NOMO-1 (cell line): ENCODE data around the gene PIK3IP1.
A peak's percentile ranks its signal among the peaks of the same experiment; 100 is the strongest.

Experiments
- DNase-seq, 2 experiments: peaks; one replicate each; lab custom pipeline; 2025; ENCODE audit not compliant: unreplicated experiment in 2 of 2; lab: John Stamatoyannopoulos, UW

PIK3IP1 gene

DNA sequence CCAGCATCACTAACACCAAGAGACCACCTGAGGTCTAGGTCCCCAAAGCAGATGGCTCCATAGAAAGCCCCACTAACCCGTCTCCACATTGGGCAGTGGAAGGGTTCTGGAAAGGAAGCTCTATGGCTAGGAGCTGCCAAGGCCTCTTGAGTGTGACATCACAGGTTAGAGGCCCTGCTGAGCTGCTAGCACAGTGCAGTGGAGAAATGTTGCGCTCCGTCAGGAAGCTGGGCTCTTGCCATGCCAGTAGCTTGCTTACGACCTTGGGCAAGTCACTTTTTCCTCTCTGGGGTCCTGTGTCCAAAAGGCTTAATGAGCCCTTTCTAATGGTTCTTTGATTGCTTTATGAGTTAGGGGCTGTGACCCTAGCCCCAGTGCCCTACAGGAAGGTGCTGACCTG lies 10.6 kb downstream of the PIK3IP1 start:
- DNase-seq = no peak

DNA sequence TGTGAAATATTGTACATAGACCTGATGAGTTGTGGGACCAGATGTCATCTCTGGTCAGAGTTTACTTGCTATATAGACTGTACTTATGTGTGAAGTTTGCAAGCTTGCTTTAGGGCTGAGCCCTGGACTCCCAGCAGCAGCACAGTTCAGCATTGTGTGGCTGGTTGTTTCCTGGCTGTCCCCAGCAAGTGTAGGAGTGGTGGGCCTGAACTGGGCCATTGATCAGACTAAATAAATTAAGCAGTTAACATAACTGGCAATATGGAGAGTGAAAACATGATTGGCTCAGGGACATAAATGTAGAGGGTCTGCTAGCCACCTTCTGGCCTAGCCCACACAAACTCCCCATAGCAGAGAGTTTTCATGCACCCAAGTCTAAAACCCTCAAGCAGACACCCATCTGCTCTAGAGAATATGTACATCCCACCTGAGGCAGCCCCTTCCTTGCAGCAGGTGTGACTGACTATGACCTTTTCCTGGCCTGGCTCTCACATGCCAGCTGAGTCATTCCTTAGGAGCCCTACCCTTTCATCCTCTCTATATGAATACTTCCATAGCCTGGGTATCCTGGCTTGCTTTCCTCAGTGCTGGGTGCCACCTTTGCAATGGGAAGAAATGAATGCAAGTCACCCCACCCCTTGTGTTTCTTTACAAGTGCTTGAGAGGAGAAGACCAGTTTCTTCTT lies 12.3 kb downstream of the PIK3IP1 start:
- DNase-seq = no peak

DNA sequence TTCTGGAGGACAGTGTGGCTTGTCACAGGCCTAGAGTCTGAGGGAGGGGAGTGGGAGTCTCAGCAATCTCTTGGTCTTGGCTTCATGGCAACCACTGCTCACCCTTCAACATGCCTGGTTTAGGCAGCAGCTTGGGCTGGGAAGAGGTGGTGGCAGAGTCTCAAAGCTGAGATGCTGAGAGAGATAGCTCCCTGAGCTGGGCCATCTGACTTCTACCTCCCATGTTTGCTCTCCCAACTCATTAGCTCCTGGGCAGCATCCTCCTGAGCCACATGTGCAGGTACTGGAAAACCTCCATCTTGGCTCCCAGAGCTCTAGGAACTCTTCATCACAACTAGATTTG lies 13.0 kb downstream of the PIK3IP1 start:
- DNase-seq = no peak

DNA sequence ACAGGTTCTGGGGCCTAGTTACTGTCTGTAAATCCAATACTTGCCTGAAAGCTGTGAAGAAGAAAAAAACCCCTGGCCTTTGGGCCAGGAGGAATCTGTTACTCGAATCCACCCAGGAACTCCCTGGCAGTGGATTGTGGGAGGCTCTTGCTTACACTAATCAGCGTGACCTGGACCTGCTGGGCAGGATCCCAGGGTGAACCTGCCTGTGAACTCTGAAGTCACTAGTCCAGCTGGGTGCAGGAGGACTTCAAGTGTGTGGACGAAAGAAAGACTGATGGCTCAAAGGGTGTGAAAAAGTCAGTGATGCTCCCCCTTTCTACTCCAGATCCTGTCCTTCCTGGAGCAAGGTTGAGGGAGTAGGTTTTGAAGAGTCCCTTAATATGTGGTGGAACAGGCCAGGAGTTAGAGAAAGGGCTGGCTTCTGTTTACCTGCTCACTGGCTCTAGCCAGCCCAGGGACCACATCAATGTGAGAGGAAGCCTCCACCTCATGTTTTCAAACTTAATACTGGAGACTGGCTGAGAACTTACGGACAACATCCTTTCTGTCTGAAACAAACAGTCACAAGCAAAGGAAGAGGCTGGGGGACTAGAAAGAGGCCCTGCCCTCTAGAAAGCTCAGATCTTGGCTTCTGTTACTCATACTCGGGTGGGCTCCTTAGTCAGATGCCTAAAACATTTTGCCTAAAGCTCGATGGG lies 13.5 kb downstream of the PIK3IP1 start:
- no peak for DNase-seq

DNA sequence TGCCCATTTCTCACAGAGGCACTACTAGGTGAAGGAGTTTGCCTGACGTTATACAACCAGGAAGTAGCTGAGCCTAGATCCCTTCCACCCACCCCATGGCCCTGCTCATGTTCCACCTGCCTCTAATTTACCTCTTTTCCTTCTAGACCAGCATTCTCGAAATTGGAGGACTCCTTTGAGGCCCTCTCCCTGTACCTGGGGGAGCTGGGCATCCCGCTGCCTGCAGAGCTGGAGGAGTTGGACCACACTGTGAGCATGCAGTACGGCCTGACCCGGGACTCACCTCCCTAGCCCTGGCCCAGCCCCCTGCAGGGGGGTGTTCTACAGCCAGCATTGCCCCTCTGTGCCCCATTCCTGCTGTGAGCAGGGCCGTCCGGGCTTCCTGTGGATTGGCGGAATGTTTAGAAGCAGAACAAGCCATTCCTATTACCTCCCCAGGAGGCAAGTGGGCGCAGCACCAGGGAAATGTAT lies 14.1 kb downstream of the PIK3IP1 start:
- DNase-seq = no peak

DNA sequence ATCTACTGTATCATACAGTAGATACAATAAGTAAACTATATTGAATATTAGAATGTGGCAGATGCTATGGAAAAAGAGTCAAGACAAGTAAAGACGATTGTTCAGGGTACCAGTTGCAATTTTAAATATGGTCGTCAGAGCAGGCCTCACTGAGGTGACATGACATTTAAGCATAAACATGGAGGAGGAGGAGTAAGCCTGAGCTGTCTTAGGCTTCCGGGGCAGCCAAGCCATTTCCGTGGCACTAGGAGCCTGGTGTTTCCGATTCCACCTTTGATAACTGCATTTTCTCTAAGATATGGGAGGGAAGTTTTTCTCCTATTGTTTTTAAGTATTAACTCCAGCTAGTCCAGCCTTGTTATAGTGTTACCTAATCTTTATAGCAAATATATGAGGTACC lies 14.5 kb downstream of the PIK3IP1 start:
- DNase-seq = no peak

DNA sequence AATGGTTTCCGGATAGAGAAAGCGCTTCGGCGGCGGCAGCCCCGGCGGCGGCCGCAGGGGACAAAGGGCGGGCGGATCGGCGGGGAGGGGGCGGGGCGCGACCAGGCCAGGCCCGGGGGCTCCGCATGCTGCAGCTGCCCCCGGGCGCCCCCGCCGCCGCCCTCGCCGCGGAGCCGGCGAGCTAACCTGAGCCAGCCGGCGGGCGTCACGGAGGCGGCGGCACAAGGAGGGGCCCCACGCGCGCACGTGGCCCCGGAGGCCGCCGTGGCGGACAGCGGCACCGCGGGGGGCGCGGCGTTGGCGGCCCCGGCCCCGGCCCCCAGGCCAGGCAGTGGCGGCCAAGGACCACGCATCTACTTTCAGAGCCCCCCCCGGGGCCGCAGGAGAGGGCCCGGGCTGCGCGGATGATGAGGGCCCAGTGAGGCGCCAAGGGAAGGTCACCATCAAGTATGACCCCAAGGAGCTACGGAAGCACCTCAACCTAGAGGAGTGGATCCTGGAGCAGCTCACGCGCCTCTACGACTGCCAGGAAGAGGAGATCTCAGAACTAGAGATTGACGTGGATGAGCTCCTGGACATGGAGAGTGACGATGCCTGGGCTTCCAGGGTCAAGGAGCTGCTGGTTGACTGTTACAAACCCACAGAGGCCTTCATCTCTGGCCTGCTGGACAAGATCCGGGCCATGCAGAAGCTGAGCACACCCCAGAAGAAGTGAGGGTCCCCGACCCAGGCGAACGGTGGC lies 15.7 kb downstream of the PIK3IP1 start:
- DNase-seq = no peak

DNA sequence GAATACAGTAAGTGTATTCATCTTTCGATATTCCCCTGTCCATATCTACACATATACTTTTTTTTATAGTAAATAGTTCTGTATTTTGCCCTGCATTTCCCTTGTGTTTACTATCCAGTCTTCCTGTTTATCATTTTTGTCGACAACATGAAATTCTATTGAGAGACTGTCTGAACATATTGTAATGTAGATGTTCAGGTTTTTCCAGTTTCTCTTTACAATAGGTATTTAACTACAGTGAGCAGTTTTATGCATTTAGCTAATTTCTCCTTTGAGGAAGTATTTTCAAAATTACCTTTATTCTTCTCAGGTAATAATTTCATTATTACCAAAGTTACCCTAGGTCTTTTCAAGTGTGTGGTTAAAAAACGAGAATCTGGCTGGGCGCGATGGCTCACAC lies 16.7 kb downstream of the PIK3IP1 start:
- no peak for DNase-seq

DNA sequence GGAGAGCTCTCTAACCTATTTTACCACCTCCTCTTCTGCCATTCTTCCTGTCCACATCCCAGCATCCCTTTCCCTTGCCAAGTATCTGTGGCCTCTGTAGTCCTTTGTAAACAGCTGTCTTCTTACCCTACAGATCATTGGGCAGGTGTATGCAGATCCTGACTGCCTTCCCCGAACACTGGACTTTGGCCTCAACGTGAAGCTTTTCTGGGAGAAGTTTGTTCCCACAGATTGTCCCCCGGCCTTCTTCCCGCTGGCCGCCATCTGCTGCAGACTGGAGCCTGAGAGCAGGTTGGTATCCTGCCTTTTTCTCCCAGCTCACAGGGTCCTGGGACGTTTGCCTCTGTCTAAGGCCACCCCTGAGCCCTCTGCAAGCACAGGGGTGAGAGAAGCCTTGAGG lies 17.3 kb downstream of the PIK3IP1 start:
- no peak for DNase-seq

DNA sequence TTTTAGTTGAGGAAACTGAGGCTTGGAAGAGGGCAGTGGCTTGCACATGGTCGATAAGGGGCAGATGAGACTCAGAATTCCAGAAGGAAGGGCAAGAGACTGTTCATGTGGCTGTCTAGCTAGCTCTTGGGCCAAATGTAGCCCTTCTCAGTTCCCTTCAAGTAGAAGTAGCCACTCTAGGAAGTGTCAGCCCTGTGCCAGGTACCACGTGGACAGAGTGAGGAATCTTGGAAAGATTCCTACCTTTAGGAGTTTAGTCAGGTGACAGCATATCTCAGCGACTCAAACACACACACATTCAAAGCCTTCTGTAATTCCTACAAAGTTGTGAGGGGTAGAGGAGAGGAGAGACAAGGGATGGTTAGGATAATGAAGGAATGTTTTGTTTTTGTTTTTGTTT lies 18.3 kb downstream of the PIK3IP1 start:
- DNase-seq = no peak

DNA sequence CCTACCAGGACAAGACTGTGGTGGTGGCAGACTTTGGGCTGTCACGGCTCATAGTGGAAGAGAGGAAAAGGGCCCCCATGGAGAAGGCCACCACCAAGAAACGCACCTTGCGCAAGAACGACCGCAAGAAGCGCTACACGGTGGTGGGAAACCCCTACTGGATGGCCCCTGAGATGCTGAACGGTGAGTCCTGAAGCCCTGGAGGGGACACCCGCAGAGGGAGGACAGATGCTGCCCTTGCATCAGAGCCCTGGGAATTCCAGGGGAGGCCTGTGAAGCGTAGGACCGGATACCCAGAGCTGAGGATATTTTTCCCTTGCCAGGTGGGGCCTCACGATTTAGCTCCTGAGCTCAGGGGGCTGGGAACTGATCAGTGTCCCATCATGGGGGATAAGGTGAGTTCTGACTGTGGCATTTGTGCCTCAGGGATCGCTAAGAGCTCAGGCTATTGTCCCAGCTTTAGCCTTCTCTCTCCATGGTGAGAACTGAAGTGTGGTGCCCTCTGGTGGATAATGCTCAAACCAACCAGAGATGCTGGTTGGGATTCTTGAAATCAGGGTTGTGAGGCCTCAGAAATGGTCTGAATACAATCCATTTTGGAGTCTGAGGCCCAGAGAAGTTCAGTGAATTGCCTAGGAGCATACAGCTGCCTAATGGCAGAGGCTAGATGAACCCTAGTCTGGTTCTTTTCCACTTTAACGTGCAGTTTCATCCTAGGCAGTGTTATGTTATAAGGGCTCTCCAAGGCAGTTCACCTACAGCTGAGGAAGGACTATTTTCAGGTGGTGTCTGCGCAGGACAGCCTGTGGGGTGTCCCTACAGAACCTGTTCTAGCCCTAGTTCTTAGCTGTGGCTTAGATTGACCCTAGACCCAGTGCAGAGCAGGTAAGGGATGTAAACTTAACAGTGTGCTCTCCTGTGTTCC lies 19.5 kb downstream of the PIK3IP1 start:
- DNase-seq = peak in 1 of 2 experiments; percentile 40

DNA sequence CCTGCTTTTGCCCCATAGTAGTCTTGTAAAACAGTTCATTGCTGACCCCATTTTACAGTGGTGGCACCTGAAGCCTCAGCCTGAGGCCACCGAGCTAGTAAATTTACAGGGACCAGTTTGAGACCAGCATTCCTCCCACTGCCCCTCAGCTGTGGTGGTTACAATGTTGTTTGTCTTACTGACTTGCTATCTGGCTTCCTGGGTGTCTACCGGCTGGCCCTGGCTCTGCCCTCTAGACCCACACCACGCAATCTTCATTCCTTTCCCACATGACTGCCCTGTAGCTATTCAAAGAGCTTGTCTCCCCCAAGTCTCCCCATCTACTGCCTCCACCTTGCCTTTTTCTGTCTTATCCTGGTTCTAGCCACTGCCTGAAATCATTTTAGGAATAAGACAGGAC lies 20.8 kb downstream of the PIK3IP1 start:
- no peak for DNase-seq

DNA sequence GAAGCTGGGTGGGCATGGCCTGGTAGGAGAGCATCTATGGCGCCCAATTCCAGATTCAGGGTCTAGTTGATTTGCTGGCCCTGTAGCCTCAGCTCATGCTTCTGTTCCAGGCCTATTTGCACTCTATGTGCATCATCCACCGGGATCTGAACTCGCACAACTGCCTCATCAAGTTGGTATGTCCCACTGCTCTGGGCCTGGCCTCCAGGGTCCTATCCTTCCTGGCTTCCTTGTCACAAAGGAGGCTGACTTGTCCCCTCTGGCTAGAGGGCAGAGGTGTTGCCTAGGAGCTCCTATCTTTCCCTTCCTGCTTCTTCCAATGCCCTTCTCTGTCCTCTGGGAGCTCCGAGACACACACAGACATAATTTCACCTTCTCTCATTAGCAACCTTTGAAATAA lies 21.3 kb downstream of the PIK3IP1 start:
- DNase-seq = no peak

DNA sequence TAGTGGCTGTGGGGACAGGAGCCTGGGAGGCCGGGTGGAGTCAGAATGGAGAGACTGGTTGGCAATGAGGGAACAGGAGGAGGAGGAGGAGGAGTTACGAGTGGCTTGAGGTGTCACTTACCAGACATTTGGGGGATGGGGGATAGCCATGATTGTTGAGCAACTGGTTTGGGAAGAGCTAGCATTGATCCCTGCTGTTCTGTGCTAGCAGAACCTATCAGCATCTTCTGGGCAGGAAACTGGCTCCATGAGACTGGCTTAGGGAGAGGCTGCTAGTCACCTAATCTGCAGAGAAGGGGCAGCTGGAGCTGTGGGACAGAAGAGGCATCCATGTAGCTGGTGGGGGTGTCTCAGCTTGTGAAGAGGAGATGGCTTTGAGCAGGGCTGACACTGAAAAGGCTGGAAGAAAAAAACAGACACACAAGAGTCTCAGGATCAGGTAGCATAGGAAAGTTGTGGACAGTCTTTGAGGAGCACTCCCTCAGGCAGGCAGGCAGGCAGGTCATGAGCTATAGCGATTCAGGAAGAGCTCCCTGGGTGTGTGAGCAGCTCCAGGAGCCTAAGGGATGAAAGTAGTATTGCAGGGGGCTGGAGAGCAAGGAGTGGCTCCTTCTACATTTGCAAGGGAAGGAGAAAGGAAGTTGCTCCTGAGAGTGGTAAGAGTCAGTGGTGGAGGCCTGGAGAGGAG lies 22.3 kb downstream of the PIK3IP1 start:
- no peak for DNase-seq

DNA sequence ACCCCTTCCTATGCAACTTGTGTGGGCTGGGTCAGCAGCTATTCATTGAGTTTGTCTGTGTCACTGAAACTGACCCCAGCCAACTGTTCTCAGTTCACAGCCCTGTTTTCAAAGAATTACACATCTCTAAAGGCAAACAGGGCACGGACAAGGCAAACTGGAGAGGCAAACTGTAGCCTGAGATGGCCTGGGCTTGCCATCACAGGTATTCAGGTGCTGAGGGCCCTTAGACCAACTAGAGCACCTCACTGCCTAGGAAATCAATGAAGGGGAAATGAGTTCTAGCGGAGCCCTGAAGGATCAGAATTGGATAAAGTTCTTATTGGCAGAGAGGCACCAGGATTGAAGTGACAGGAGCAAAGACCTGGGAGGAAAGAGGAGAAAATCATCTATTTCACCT lies 24.0 kb downstream of the PIK3IP1 start:
- DNase-seq = no peak

DNA sequence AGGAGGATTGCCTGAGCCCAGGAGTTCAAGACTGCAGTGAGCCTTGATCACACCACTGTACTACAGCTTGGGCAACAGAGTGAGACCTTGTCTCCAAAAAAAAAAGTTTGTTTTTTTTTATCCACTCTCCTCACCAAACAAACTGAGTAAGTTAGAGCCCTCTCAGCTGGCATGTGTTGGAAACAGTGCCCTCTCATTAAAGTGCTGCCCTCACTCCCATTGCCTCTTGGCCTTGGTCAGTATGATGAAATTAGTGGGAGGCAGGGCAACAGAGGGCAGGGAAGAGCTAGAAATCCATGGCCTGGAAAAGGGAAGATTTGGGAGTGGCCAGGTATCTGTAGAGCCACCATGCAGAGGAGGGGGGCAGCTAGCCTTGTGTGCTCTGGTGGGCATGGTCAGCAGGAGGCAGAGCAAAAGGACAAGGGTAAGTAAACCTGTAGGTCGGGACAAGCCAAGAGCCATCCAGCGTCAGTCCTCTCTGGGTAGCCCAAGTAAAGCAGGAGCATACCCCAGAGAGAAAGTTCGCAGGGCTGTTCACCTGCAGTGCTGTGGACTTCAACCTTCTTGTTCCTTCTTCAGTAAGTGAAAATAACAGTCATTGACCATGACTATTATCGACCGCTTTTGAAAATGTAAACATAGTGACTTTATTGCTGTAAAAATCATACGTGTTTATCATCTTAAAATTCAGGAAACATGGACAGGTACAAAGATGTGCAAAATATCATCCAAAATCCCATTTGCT lies 28.2 kb downstream of the PIK3IP1 start:
- no peak for DNase-seq

DNA sequence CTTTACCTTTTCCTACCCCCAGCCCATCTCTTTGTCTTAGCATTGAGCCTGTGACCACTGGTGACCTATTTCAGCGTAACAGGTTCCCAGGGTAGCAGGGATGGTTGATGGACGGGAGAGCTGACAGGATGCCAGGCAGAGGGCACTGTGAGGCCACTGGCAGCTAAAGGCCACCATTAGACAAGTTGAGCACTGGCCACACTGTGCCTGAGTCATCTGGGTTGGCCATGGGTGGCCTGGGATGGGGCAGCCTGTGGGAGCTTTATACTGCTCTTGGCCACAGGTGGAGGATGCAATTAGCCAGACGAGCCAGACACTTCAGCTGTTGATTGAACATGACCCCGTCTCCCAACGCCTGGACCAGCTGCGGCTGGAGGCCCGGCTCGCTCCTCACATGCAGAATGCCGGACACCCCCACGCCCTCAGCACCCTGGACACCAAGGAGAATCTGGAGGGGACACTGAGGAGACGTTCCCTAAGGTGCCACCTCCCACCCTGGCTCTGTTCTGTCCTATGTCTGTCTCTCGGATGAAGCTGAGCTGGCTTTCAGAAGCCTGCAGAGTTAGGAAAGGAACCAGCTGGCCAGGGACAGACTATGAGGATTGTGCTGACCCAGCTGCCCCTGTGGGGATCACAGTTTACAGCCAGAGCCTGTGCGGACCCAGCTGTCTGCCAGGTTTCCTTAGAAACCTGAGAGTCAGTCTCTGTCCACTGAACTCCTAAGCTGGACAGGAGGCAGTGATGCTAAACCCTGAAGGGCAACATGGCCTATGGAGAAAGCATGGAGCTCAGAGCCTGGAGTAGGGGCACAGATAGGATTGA lies 29.8 kb downstream of the PIK3IP1 start:
- DNase-seq = no peak

DNA sequence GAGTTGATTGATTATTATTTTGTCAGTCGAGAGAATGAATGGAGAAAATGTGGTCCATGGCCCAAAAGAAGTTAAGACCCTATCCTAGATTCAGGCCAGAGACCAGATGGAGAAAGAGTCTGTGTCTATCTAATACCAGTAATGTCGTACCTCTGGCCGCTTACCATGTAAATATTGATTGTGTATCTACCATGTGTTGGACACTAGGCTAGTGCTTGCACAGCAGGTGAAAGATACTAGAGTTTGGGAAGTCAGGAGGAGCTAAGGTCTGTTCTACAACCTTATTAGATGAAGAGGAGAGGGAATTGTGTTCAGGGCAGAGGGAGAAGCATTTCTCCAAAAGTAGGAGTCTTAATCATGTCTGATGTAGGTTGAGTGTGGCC lies 31.8 kb downstream of the PIK3IP1 start:
- no peak for DNase-seq
